ENCODE data around the gene GGT5.

GGT5 gene

GRCh38 chr22:24284747-24285203 is 39.9 kb upstream of the GGT5 start:
- no peak for TF ChIP-seq REST (IDR thresholded peaks at IDR 0.05; ENCODE audit: insufficient read depth in 1 of 2, low read depth in 2 of 2, low read length in 2 of 2)
- no peak for TF ChIP-seq TAF1 (IDR thresholded peaks at IDR 0.05; ENCODE audit: borderline replicate concordance, insufficient read depth, low read length)
- TF ChIP-seq SIN3A (IDR thresholded peaks at IDR 0.05; ENCODE audit: borderline replicate concordance, insufficient read depth, low read length): no peak
- no peak for TF ChIP-seq FOXP2 (optimal IDR thresholded peaks at IDR 0.05; ENCODE audit: borderline replicate concordance, extremely low read depth, extremely low read length, insufficient read depth)
- no peak for TF ChIP-seq POLR2AphosphoS5 (IDR thresholded peaks at IDR 0.05; ENCODE audit: low read depth, low read length)

GRCh38 chr22:24282401-24282800 is 37.5 kb upstream of the GGT5 start:
- TF ChIP-seq TAF1 (IDR thresholded peaks at IDR 0.05; ENCODE audit: borderline replicate concordance, insufficient read depth, low read length): no peak
- no peak for TF ChIP-seq FOXP2 (optimal IDR thresholded peaks at IDR 0.05; ENCODE audit: borderline replicate concordance, extremely low read depth, extremely low read length, insufficient read depth)
- no peak for TF ChIP-seq REST (IDR thresholded peaks at IDR 0.05; ENCODE audit: insufficient read depth in 1 of 2, low read depth in 2 of 2, low read length in 2 of 2)

- no peak for TF ChIP-seq TAF1 (IDR thresholded peaks at IDR 0.05; ENCODE audit: borderline replicate concordance, insufficient read depth, low read length)
- TF ChIP-seq SIN3A (IDR thresholded peaks at IDR 0.05; ENCODE audit: borderline replicate concordance, insufficient read depth, low read length): 0 out of 2 replicates have a peak, but pooled peaks have one; percentile 32
- no peak for TF ChIP-seq REST (IDR thresholded peaks at IDR 0.05; ENCODE audit: insufficient read depth in 1 of 2, low read depth in 2 of 2, low read length in 2 of 2)
- no peak for TF ChIP-seq POLR2AphosphoS5 (IDR thresholded peaks at IDR 0.05; ENCODE audit: low read depth, low read length)
- no peak for TF ChIP-seq FOXP2 (optimal IDR thresholded peaks at IDR 0.05; ENCODE audit: borderline replicate concordance, extremely low read depth, extremely low read length, insufficient read depth)
Observed at GRCh38 chr22:24271386-24271854, 26.5 kb upstream of the GGT5 start.

- TF ChIP-seq REST (IDR thresholded peaks at IDR 0.05; ENCODE audit: insufficient read depth in 1 of 2, low read depth in 2 of 2, low read length in 2 of 2) (peak in 1 of 2 experiments; percentile 26; a peak in 1 of 4 replicates), TAF1 (IDR thresholded peaks at IDR 0.05; ENCODE audit: borderline replicate concordance, insufficient read depth, low read length) (peak; percentile 87; the same call in 1 of the 2 replicates), POLR2AphosphoS5 (IDR thresholded peaks at IDR 0.05; ENCODE audit: low read depth, low read length) (peak; percentile 97), SIN3A (IDR thresholded peaks at IDR 0.05; ENCODE audit: borderline replicate concordance, insufficient read depth, low read length) (peak; percentile 21; the same call in 1 of the 2 replicates), FOXP2 (optimal IDR thresholded peaks at IDR 0.05; ENCODE audit: borderline replicate concordance, extremely low read depth, extremely low read length, insufficient read depth) (peak; percentile 53)
Observed at GRCh38 chr22:24270556-24271385, 25.9 kb upstream of the GGT5 start, which contains the start of gene SPECC1L. Gene SPECC1L (plus strand): TSS chr22:24270831. CDS start chr22:24302232, 31,401 bp downstream.
